RWPE2 (cell line): ENCODE measurements around the gene EIF1AD.

Experiments used
- ATAC-seq: fragments of 200-7000 bp; cut with Tn5 transposase; 3 replicates; pipeline ENCODE4 v1.9.1; 2021; ENCODE audit warnings: low read depth
- DNase-seq: peaks from one replicate; pipeline ENCODE4 v3.0.0-alpha.2; 2020; ENCODE audit warnings: low spot score
- H3K27ac ChIP-seq: fragments of 450-650 bp; 2 replicates; pipeline ENCODE4 v1.5.1; 2017; ENCODE audit warnings: mild to moderate bottlenecking; ENCODE audit not compliant: poor library complexity, severe bottlenecking
- H3K27me3 ChIP-seq: fragments of 250-450 bp; sonication (Bioruptor Pico); 2 replicates; pipeline ENCODE4 v1.5.1; 2021; ENCODE audit warnings: mild to moderate bottlenecking, moderate library complexity; ENCODE audit not compliant: insufficient read depth, poor library complexity, severe bottlenecking
- H3K36me3 ChIP-seq: fragments of 250-450 bp; sonication (Bioruptor Pico); 2 replicates; pipeline ENCODE4 v1.5.1; 2020; ENCODE audit warnings: low read depth, mild to moderate bottlenecking, moderate library complexity
- H3K4me1 ChIP-seq: fragments of 250-450 bp; sonication (Bioruptor Pico); 2 replicates; pipeline ENCODE4 v1.5.1; 2021; ENCODE audit warnings: mild to moderate bottlenecking, moderate library complexity; ENCODE audit not compliant: insufficient read depth, poor library complexity, severe bottlenecking
- H3K4me3 ChIP-seq: fragments of 250-450 bp; sonication (Bioruptor Pico); 2 replicates; pipeline ENCODE4 v1.5.1; 2021; ENCODE audit warnings: mild to moderate bottlenecking, moderate library complexity; ENCODE audit not compliant: severe bottlenecking
- H3K9me3 ChIP-seq: fragments of 250-450 bp; sonication (Bioruptor Pico); 2 replicates; pipeline ENCODE4 v1.5.1; 2021; ENCODE audit warnings: mild to moderate bottlenecking, moderate library complexity; ENCODE audit not compliant: severe bottlenecking
- TF ChIP-seq, protein P1 (sequence below): fragments of 450-650 bp; IDR thresholded peaks from one replicate; pipeline ENCODE4 v1.5.1; 2017; ENCODE audit warnings: mild to moderate bottlenecking, moderate library complexity; ENCODE audit not compliant: poor library complexity, severe bottlenecking

Gene EIF1AD

GRCh38 chr11:66013762-66014100 is 11.8 kb upstream of the EIF1AD start:
- H3K4me1 ChIP-seq: peaks cover 36% of the 10 kb centered on the region
- no peaks in the 10 kb centered on the region for H3K9me3 ChIP-seq
- ATAC-seq: no peak
- no peaks in the 10 kb centered on the region for H3K27me3 ChIP-seq
- DNase-seq: peak; percentile 47
- no peak overlapping the region for H3K4me3 ChIP-seq
- H3K27ac ChIP-seq: peak overlapping the region; percentile 75
- TF ChIP-seq, protein P1, sequence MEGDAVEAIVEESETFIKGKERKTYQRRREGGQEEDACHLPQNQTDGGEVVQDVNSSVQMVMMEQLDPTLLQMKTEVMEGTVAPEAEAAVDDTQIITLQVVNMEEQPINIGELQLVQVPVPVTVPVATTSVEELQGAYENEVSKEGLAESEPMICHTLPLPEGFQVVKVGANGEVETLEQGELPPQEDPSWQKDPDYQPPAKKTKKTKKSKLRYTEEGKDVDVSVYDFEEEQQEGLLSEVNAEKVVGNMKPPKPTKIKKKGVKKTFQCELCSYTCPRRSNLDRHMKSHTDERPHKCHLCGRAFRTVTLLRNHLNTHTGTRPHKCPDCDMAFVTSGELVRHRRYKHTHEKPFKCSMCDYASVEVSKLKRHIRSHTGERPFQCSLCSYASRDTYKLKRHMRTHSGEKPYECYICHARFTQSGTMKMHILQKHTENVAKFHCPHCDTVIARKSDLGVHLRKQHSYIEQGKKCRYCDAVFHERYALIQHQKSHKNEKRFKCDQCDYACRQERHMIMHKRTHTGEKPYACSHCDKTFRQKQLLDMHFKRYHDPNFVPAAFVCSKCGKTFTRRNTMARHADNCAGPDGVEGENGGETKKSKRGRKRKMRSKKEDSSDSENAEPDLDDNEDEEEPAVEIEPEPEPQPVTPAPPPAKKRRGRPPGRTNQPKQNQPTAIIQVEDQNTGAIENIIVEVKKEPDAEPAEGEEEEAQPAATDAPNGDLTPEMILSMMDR: no peak
- H3K36me3 ChIP-seq: no peaks in the 10 kb centered on the region

- ATAC-seq: 0 out of 3 replicates have a peak, but pooled peaks have one; percentile 8
- H3K27ac ChIP-seq: peak overlapping the region; percentile 75
Measured at GRCh38 chr11:66012946-66013761, 11.2 kb upstream of the EIF1AD start.

GRCh38 chr11:66012371-66012945 is 10.5 kb upstream of the EIF1AD start:
- DNase-seq (no peak), ATAC-seq (no peak)
- peaks cover 43% of the 10 kb centered on the region for H3K4me1 ChIP-seq
- H3K9me3 ChIP-seq: no peaks in the 10 kb centered on the region
- H3K36me3 ChIP-seq: no peaks in the 10 kb centered on the region
- no peak overlapping the region for H3K4me3 ChIP-seq
- TF ChIP-seq, protein P1: no peak
- H3K27me3 ChIP-seq: no peaks in the 10 kb centered on the region
- H3K27ac ChIP-seq: peak overlapping the region; percentile 75

More at GRCh38 chr11:66012946-66013761, 11.2 kb upstream of the EIF1AD start:
- no peaks in the 10 kb centered on the region for H3K9me3 ChIP-seq
- DNase-seq: peak; percentile 58
- no peaks in the 10 kb centered on the region for H3K27me3 ChIP-seq
- H3K36me3 ChIP-seq: no peaks in the 10 kb centered on the region
- no peak overlapping the region for H3K4me3 ChIP-seq
- H3K4me1 ChIP-seq: peaks cover 41% of the 10 kb centered on the region
- TF ChIP-seq, protein P1: no peak

DNA sequence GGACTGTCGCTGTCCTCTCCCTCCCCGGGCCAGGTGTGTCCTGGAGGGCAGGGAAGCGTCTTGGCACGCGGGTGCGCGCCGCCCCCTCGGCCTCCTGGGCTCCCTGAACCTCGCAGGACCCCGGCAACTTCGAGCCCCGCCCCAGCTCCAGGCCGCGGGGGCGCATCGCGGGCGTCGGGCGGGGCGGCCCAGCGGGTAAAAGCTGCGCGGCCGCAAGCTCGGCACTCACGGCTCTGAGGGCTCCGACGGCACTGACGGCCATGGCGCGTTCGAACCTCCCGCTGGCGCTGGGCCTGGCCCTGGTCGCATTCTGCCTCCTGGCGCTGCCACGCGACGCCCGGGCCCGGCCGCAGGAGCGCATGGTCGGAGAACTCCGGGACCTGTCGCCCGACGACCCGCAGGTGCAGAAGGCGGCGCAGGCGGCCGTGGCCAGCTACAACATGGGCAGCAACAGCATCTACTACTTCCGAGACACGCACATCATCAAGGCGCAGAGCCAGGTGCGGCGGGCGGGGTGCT is 9.9 kb upstream of the EIF1AD start, which contains the start of gene CST6:
Gene CST6 (plus strand): TSS at position 224 of the 519 bp plus-strand sequence. CDS start 37 bp downstream, at position 261.
- Histone ChIP-seq H3K27me3 (no peaks in the 10 kb centered on the region), H3K4me1 (peaks cover 43% of the 10 kb centered on the region), H3K27ac (peak within 1 kb of the TSS; percentile 75), H3K4me3 (no peak within 1 kb of the TSS), H3K36me3 (no peaks in the 10 kb centered on the region), H3K9me3 (no peaks in the 10 kb centered on the region)
- ATAC-seq: no peak
- TF ChIP-seq, protein P1: no peak
- DNase-seq: no peak
